ENCODE measurements around the gene PFKFB4.

GRCh38 chr3:48565186-48565585 is 8.6 kb upstream of the PFKFB4 start:
- no peak for TF ChIP-seq NFRKB (IDR thresholded peaks at IDR 0.05)
- no peak for TF ChIP-seq FOXA1 (IDR thresholded peaks at IDR 0.05)
- TF ChIP-seq FOXM1 (IDR thresholded peaks at IDR 0.05; ENCODE audit: borderline replicate concordance): no peak
- no peak for TF ChIP-seq ARNT (IDR thresholded peaks at IDR 0.05)
- TF ChIP-seq ELF4 (IDR thresholded peaks at IDR 0.05): no peak
- TF ChIP-seq L3MBTL2 (conservative IDR thresholded peaks at IDR 0.05): no peak
- TF ChIP-seq SUZ12 (IDR thresholded peaks at IDR 0.05): no peak
- no peak for TF ChIP-seq BHLHE40 (IDR thresholded peaks at IDR 0.05; ENCODE audit: borderline replicate concordance)
- no peak for TF ChIP-seq ZNF384 (IDR thresholded peaks at IDR 0.05)
- no peak for TF ChIP-seq TARDBP (IDR thresholded peaks at IDR 0.05)
- no peak for TF ChIP-seq FOXK2 (IDR thresholded peaks at IDR 0.05)
